IMR-90 (cell line): Measurements from ENCODE around the gene ARMCX1.

ENCODE experiments used
- BHLHE40 ChIP-seq: fragments of 150-350 bp; IDR thresholded peaks from 2 replicates; pipeline ENCODE4 v1.6.1; 2016; ENCODE audit warnings: mild to moderate bottlenecking, low read depth, low read length
- CEBPB ChIP-seq: IDR thresholded peaks from 2 replicates; pipeline ENCODE4 v1.6.1; 2012; ENCODE audit warnings: low read depth, low read length, improper control_type of control experiment
- MAFK ChIP-seq: IDR thresholded peaks from 2 replicates; pipeline ENCODE4 v1.6.1; 2012; ENCODE audit warnings: low read depth, low read length, improper control_type of control experiment
- MAZ ChIP-seq: IDR thresholded peaks from 2 replicates; pipeline ENCODE4 v1.6.1; 2012; ENCODE audit warnings: low read depth, mild to moderate bottlenecking, low read length, improper control_type of control experiment, moderate library complexity, borderline replicate concordance
- MXI1 ChIP-seq: IDR thresholded peaks from 2 replicates; pipeline ENCODE4 v1.6.1; 2012; ENCODE audit warnings: low read depth, mild to moderate bottlenecking, low read length, moderate library complexity, borderline replicate concordance
- POLR2A ChIP-seq: IDR thresholded peaks from 2 replicates; pipeline ENCODE4 v1.6.1; 2012; ENCODE audit warnings: mild to moderate bottlenecking, low read depth, low read length
- SMC3 ChIP-seq: fragments of 150-350 bp; IDR thresholded peaks from 2 replicates; pipeline ENCODE4 v1.6.1; 2016; ENCODE audit warnings: low read depth, mild to moderate bottlenecking, antibody characterized with exemption, low read length, moderate library complexity
- TF ChIP-seq, protein P1 (sequence below): conservative IDR thresholded peaks from 2 replicates; pipeline ENCODE4 v1.5.1; 2012; ENCODE audit warnings: mild to moderate bottlenecking, low read depth, low read length, improper control_type of control experiment
- TF ChIP-seq, protein P2 (sequence below): fragments of 150-350 bp; IDR thresholded peaks from 2 replicates; pipeline ENCODE4 v1.6.1; 2016; ENCODE audit warnings: low read depth, mild to moderate bottlenecking, low read length, moderate library complexity, borderline replicate concordance
- TF ChIP-seq, protein P3 (sequence below): fragments of 150-350 bp; IDR thresholded peaks from 2 replicates; pipeline ENCODE4 v1.6.1; 2017; ENCODE audit warnings: mild to moderate bottlenecking, antibody characterized with exemption, low read length, low read depth

DNA sequence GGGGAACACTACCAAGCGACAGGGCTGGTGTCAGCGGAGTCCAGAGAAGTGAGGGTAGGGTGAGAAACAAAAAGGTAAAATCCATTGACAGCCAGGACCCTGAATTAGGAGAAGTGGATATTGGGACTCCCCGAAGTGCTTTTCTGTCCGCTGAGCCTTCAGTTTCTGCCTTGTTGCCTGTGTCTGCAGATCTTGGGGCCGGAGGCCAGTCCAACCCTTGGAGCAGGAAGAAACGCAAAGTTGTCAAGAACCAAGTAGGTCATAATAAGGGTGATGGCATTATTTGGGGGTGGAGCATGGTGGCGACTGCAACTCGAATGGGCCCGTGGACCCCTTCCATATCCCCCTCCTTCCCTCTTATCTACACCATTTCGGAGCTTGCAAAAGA, 1.0 kb downstream of the ARMCX1 start:
- TF ChIP-seq, protein P1, sequence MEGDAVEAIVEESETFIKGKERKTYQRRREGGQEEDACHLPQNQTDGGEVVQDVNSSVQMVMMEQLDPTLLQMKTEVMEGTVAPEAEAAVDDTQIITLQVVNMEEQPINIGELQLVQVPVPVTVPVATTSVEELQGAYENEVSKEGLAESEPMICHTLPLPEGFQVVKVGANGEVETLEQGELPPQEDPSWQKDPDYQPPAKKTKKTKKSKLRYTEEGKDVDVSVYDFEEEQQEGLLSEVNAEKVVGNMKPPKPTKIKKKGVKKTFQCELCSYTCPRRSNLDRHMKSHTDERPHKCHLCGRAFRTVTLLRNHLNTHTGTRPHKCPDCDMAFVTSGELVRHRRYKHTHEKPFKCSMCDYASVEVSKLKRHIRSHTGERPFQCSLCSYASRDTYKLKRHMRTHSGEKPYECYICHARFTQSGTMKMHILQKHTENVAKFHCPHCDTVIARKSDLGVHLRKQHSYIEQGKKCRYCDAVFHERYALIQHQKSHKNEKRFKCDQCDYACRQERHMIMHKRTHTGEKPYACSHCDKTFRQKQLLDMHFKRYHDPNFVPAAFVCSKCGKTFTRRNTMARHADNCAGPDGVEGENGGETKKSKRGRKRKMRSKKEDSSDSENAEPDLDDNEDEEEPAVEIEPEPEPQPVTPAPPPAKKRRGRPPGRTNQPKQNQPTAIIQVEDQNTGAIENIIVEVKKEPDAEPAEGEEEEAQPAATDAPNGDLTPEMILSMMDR, result no peak
- TF ChIP-seq POLR2A, result no peak
- TF ChIP-seq BHLHE40, result no peak
- no peak for TF ChIP-seq MXI1
- no peak for TF ChIP-seq MAFK
- no peak for TF ChIP-seq CEBPB
- TF ChIP-seq, protein P2, sequence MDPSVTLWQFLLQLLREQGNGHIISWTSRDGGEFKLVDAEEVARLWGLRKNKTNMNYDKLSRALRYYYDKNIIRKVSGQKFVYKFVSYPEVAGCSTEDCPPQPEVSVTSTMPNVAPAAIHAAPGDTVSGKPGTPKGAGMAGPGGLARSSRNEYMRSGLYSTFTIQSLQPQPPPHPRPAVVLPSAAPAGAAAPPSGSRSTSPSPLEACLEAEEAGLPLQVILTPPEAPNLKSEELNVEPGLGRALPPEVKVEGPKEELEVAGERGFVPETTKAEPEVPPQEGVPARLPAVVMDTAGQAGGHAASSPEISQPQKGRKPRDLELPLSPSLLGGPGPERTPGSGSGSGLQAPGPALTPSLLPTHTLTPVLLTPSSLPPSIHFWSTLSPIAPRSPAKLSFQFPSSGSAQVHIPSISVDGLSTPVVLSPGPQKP, result no peak
- no peak for TF ChIP-seq SMC3
- TF ChIP-seq, protein P3, sequence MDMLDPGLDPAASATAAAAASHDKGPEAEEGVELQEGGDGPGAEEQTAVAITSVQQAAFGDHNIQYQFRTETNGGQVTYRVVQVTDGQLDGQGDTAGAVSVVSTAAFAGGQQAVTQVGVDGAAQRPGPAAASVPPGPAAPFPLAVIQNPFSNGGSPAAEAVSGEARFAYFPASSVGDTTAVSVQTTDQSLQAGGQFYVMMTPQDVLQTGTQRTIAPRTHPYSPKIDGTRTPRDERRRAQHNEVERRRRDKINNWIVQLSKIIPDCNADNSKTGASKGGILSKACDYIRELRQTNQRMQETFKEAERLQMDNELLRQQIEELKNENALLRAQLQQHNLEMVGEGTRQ, result no peak
- no peak for TF ChIP-seq MAZ
